ENCODE results near the gene SLC5A4. TPM values are rescaled to one million over a fixed set of nuclear protein-coding genes. Genes with fewer than 3 reads are reported as not detected.

The SLC5A4 gene
- total RNA-seq, 2 experiments from 2014 or later = not detected

GRCh38 chr22:32181043-32181442, 74.1 kb downstream of the SLC5A4 start:
- peaks cover 33% of the 10 kb centered on the region for H3K27me3 Mint-ChIP-seq
- peaks cover 5% of the 10 kb centered on the region for H3K4me1 ChIP-seq (ENCODE audit: insufficient read depth, low read length)
- H3K27me3 ChIP-seq (ENCODE audit: control insufficient read depth in 1 of 2, insufficient read depth in 2 of 2, low read length in 2 of 2) = peaks cover 16 to 22% of the 10 kb centered on the region in 2 experiments
- TF ChIP-seq, protein P1, sequence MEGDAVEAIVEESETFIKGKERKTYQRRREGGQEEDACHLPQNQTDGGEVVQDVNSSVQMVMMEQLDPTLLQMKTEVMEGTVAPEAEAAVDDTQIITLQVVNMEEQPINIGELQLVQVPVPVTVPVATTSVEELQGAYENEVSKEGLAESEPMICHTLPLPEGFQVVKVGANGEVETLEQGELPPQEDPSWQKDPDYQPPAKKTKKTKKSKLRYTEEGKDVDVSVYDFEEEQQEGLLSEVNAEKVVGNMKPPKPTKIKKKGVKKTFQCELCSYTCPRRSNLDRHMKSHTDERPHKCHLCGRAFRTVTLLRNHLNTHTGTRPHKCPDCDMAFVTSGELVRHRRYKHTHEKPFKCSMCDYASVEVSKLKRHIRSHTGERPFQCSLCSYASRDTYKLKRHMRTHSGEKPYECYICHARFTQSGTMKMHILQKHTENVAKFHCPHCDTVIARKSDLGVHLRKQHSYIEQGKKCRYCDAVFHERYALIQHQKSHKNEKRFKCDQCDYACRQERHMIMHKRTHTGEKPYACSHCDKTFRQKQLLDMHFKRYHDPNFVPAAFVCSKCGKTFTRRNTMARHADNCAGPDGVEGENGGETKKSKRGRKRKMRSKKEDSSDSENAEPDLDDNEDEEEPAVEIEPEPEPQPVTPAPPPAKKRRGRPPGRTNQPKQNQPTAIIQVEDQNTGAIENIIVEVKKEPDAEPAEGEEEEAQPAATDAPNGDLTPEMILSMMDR (IDR thresholded peaks at IDR 0.05) = no peak
- no peak overlapping the region for H3K4me3 Mint-ChIP-seq
- ChIA-PET POLR2A (no interaction called here), CTCF (no interaction called here)
- no peaks in the 10 kb centered on the region for H3K36me3 Mint-ChIP-seq (ENCODE audit: low read depth)
- ATAC-seq (ENCODE audit: poor library complexity) (no peak), DNase-seq (no peak)
- no peak overlapping the region for H3K27ac Mint-ChIP-seq
- no peak overlapping the region for H3K4me3 ChIP-seq (ENCODE audit: low read length)
- no peaks in the 10 kb centered on the region for H3K9me3 ChIP-seq (ENCODE audit: control insufficient read depth in 1 of 2, insufficient read depth in 1 of 2, low read length in 2 of 2)
- H3K27ac ChIP-seq (ENCODE audit: low read depth in 1 of 2, low read length in 2 of 2) = no peak overlapping the region
- no peaks in the 10 kb centered on the region for H3K9me3 Mint-ChIP-seq
- no peaks in the 10 kb centered on the region for H3K36me3 ChIP-seq (ENCODE audit: insufficient read depth, low read length)
- no peaks in the 10 kb centered on the region for H3K4me1 Mint-ChIP-seq (ENCODE audit: low read depth)
- intact Hi-C loops (cut with DNase I, micrococcal nuclease) = no loop called here

- H3K4me3 Mint-ChIP-seq = no peak overlapping the region
- H3K36me3 Mint-ChIP-seq (ENCODE audit: low read depth) = no peaks in the 10 kb centered on the region
- no peaks in the 10 kb centered on the region for H3K4me1 Mint-ChIP-seq (ENCODE audit: low read depth)
- no peak overlapping the region for H3K4me3 ChIP-seq (ENCODE audit: low read length)
- no peaks in the 10 kb centered on the region for H3K9me3 Mint-ChIP-seq
- no peaks in the 10 kb centered on the region for H3K9me3 ChIP-seq (ENCODE audit: control insufficient read depth in 1 of 2, insufficient read depth in 1 of 2, low read length in 2 of 2)
- no peak overlapping the region for H3K27ac Mint-ChIP-seq
- POLR2A ChIA-PET = no interaction called here
- TF ChIP-seq, protein P1 (IDR thresholded peaks at IDR 0.05) = no peak
- ATAC-seq (ENCODE audit: poor library complexity) = no peak
- H3K27me3 Mint-ChIP-seq = peaks cover 41% of the 10 kb centered on the region
- intact Hi-C loops (cut with DNase I, micrococcal nuclease) = loop anchor here in 1 of 2 experiments (5.0 kb wide), 1 partner anchor 75 kb away; no protein-coding TSS in a partner anchor
- CTCF ChIA-PET = no interaction called here
- no peak overlapping the region for H3K27ac ChIP-seq (ENCODE audit: low read depth in 1 of 2, low read length in 2 of 2)
- H3K4me1 ChIP-seq (ENCODE audit: insufficient read depth, low read length) = peaks cover 9% of the 10 kb centered on the region
- H3K36me3 ChIP-seq (ENCODE audit: insufficient read depth, low read length) = no peaks in the 10 kb centered on the region
- H3K27me3 ChIP-seq (ENCODE audit: control insufficient read depth in 1 of 2, insufficient read depth in 2 of 2, low read length in 2 of 2) = peaks cover 22 to 24% of the 10 kb centered on the region in 2 experiments
- no peak for DNase-seq
These were observed 77.9 kb downstream of the SLC5A4 start for GRCh38 chr22:32177221-32177765.

DNA sequence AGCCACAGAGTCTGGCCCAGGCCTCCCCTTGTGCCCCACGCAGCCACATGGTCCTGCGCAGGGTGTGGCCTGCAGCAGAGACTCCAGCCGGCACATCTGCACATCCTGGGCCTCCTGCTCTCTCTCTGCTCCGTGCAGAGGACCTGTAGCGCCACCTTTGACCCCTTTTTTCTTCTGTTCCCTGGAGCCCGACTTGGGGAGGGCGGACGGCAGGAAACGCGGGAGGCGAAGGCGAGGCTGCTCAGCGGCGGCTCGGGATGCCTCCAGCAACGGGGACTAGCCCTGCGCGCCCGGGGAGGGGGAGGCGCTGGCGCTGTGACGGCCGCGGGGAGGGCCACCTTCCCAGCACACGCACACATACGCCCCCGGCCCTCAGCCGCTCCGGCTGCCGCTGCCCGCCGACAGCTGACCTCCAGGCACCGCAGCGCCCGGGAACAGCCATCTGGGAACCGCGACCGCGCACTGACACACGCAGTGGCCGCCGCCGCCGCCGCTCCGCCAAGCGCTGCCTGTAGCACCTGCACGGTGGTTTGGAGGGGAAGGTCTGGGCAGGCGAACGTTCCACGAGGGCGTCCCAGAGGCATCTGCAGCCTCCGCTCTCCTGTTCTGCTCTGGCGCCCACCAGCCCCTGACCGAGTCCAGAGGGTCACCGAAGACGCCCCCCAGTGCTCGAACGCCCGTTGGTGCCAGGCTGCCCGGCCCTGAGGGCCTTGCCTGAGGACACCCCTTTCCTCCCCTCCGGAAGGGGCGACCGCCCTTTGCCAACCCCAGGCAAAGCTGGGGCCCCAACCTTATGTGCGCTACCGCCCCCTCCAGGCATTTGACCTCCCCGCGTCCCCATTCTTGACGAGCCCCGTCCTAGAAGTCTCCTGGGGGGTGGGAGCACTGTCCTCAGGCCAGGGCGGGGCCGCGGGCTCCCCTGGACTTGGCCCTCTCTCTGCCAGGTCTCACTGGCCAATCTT, 79.2 kb downstream of the SLC5A4 start:
- H3K9me3 Mint-ChIP-seq = no peaks in the 10 kb centered on the region
- no peak overlapping the region for H3K4me3 Mint-ChIP-seq
- intact Hi-C loops (cut with DNase I, micrococcal nuclease) = loop anchor here in 1 of 2 experiments (5.0 kb wide), 1 partner anchor 74 kb away; no protein-coding TSS in a partner anchor
- peaks cover 41% of the 10 kb centered on the region for H3K27me3 Mint-ChIP-seq
- peaks cover 9% of the 10 kb centered on the region for H3K4me1 ChIP-seq (ENCODE audit: insufficient read depth, low read length)
- TF ChIP-seq, protein P1 (IDR thresholded peaks at IDR 0.05) = no peak
- peak overlapping the region; percentile 33 for H3K4me3 ChIP-seq (ENCODE audit: low read length)
- DNase-seq (peak in 2 of 14 experiments; percentile 10 to 31), ATAC-seq (ENCODE audit: poor library complexity) (no peak)
- CTCF ChIA-PET = no interaction called here
- no peaks in the 10 kb centered on the region for H3K4me1 Mint-ChIP-seq (ENCODE audit: low read depth)
- POLR2A ChIA-PET = no interaction called here
- peaks cover 22 to 24% of the 10 kb centered on the region in 2 experiments for H3K27me3 ChIP-seq (ENCODE audit: control insufficient read depth in 1 of 2, insufficient read depth in 2 of 2, low read length in 2 of 2)
- H3K9me3 ChIP-seq (ENCODE audit: control insufficient read depth in 1 of 2, insufficient read depth in 1 of 2, low read length in 2 of 2) = no peaks in the 10 kb centered on the region
- no peaks in the 10 kb centered on the region for H3K36me3 Mint-ChIP-seq (ENCODE audit: low read depth)
- H3K27ac Mint-ChIP-seq = no peak overlapping the region
- no peak overlapping the region for H3K27ac ChIP-seq (ENCODE audit: low read depth in 1 of 2, low read length in 2 of 2)
- H3K36me3 ChIP-seq (ENCODE audit: insufficient read depth, low read length) = no peaks in the 10 kb centered on the region
